Measurements from ENCODE around the gene STBD1.
"Not testable (repeated sequence)": the region's sequence is repeated elsewhere in the genome, so short reads cannot be mapped to it uniquely, and the experiment has no call there.

Gene STBD1

DNA sequence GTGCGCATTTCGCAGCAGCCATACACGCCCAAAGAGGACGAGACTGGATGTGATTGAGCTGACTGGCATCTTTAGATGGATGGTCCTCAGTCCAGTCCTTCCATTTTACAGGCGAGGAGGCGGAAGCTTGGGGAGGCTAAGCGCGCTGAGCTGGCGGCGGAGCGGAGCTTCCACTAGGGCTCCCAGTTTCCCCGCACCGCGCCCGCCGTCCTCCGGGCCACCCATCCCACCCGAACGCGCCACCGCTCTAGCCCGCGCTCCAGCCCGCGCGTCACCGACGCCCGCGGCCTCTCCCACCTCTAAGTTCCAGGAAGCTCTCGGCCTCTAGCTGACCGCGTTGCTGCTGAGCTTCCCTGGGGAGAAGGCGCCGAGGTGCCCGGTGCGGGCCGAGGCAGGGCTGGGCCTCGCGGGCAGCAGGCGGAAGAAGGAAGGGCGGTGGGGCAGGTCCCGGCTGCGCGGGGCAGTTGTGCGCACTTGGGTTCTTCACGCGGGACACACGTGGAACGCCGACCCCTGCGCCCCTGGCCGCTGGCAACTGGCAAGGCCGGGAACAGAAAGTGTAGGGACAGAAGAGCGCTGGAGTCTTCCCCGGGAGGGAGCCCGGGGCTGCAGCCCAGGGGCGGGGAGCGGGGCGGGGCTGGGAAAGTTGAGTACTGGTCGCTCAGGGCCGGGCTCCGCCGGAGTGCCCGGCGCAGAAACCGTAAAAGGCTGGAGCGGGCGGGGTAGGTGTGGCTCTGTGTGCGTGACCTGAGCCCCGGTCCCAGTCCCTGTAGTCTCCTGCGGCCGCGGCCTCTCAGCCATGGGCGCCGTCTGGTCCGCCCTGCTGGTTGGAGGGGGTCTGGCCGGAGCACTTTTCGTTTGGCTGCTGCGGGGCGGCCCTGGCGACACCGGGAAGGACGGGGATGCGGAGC lies at the start of gene STBD1:
Gene STBD1, plus strand, starts transcription at position 763 of the 911 bp plus-strand sequence. Its CDS starts 37 bp downstream, at position 800.
- in situ Hi-C loops (cut with HindIII; ENCODE audit: low sequenced_read_pairs): no loop called here

DNA sequence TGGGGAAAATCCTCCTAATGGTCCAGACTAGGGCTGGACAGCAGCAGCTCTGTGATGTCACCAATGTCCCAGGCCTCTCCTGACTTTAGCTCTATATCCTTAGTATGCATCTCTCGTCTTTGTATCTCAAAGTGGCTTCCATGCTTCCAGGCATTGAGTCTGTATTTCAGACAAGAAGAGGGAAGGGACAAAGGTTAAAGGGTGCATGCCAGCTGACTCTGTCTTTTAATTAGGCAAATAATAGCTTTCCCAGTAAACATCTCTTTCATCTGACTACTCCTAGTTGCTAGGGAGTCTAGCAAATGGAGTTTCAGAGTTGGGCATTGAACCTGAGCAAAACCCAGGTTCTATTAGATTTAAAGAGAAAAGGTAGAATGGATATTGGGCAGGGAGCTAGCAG lies 49.6 kb upstream of the STBD1 start:
- in situ Hi-C loops (cut with HindIII; ENCODE audit: low sequenced_read_pairs): no loop called here

DNA sequence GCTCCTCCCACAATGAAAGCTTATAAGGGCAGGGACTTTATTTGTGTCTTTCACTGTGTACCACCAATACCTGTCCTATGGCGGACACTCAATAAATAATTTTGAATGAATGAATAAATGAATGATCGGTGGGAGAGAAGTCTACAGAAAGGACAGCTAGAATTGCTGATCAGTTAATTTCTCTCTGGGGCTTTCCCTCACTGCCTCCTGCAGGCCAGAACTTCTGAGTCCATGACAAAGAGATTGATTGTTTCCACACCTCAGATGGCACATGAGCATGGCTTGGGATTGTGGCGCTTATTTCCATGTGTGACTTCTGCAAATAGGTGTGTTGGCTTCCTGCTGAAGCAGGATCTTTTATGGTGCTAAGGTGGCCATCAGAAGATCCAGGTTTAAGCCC lies 48.7 kb upstream of the STBD1 start:
- in situ Hi-C loops (cut with HindIII; ENCODE audit: low sequenced_read_pairs): no loop called here

DNA sequence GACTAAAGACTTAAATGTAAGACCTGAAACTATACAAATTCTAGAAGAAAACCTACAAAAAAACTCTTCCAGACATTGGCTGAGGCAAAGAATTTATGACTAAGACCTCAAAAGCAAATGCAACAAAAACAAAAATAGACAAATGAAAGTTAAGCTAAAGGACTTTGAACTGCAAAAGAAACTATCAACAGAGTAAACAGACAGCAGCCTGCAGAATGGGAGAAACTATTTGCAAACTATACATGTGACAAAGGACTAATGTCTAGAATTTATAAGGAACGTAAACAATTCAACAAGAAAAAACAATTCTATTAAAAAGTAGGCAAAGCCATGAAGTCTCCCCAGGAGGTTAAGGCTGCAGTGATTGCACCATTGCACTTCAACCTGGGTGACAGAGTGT lies 46.0 kb upstream of the STBD1 start:
- in situ Hi-C loops (cut with HindIII; ENCODE audit: low sequenced_read_pairs): no loop called here

DNA sequence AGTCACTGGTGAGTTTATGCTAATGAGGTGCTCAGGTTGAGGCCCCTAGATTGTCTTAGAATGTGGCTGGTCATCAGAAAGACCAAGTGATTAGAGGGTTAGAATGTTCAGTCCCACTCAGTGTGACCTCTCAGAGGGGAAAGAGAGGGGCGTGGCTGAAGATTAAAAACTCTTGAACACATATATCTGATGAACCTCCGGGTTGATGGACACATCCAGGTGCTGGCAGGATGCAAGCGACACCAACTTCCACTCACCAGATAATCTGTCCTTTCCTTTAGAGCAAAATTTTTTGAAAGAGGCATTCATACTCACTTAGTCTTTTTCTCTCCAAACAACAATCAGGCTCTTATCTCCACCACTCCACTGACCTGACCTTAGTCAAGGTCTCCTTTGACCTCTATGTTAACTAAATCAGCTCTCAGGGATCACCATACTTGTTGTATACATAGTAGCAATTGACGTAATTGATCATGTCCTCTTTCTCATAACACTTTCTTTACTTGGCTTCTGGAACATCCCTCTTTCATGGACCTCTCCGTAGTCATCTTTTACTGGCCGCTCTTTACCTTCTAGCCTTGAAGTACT lies 40.8 kb upstream of the STBD1 start:
- in situ Hi-C loops (cut with HindIII; ENCODE audit: low sequenced_read_pairs): no loop called here

DNA sequence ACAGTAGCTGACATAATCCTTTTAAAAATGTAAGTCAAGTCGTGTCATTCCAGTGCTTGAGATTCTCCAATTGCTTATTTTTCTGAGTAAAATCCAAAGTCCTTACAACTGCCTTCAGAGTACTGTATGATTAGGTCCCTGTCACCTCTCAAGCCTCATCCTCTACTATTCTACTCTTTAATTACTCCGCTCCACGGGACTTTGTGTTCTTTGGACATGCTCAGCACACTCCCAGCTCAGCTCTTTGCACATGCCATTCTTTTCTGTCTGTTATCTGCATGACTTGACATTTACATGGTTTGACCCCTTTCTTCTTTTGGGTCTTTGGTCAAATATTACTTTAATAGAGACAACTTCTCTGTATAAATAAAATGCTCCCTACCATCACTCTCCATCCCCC lies 39.9 kb upstream of the STBD1 start:
- in situ Hi-C loops (cut with HindIII; ENCODE audit: low sequenced_read_pairs): no loop called here

DNA sequence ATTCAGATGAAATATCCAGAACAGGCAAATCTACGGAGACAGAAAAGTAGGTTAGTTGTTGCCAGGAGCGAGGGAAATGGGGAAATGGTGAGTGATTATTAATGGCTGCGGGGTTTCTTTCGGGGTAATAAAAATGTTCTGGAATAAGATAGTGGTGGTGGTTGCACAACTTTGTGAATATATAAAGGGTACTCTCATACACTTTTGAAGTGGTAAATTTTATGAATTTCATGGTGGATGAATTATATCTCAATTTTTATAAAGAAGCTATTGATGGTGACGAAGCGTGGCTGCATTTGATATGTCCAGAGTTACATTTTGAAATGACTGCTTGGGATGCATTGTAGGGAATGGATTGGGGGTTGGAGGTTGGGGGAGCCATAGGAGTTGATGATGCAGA lies 38.7 kb upstream of the STBD1 start:
- in situ Hi-C loops (cut with HindIII; ENCODE audit: low sequenced_read_pairs): no loop called here

DNA sequence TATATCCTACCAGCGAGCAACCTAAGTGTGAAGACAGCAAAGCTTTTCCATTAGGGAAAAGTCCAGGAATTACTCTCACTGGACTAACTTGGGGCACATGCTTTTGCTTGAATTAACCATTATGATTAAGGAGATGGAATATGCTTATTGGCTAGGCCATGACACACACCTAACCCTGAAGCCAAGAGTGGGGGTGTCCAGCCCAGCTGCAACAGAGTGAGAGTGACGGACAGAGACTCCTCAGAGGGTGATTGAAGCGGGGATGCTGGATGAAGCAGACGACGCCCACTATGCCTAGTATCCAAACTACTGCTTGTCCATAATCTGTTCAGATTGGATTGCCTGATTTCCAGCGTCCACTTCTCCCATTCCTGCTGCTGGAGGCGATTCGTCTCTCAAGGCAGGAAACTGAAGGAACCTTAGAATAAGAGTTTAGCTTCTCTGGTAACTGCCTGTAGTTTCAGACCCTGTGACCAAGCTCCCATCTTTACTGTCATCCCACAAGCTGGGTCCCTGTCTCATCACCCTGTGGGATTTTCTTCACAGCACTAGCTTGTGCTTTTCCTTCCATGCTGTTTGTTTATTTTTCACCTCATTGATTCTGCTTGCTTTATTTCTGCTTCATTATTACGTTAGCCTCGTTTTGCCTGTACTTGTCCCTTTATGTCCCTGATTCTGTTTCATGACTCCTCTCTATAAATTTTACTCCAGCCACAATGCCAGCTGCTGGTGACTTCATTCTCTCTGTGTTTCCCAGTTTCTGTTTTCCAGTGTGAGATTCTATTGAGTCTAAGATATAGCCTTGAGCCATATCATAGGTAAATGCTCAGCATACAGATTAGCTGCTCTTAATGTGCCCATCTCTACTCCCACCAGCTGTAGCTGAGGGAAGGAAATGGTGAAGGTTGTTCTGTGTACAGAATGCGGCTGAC lies 36.0 kb upstream of the STBD1 start:
- in situ Hi-C loops (cut with HindIII; ENCODE audit: low sequenced_read_pairs): no loop called here

DNA sequence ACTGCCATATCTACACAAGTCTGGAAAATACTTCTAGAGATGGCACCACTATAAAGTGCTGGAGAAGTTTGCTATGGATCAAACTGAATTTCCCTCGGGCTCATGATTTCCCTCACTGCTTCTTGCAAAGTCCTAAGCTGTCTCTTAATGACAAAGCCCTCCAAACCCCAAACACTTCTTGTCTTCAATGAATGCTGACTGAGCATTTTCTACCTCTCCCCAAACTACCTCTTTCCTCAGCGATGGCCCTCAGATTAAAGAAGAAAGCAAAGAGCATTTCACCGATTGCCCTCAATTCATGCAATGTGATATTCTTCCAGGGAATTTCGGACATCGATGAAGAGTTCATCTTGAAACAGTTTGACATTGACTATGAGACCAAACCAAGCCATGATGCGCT lies 35.3 kb upstream of the STBD1 start:
- in situ Hi-C loops (cut with HindIII; ENCODE audit: low sequenced_read_pairs): no loop called here

DNA sequence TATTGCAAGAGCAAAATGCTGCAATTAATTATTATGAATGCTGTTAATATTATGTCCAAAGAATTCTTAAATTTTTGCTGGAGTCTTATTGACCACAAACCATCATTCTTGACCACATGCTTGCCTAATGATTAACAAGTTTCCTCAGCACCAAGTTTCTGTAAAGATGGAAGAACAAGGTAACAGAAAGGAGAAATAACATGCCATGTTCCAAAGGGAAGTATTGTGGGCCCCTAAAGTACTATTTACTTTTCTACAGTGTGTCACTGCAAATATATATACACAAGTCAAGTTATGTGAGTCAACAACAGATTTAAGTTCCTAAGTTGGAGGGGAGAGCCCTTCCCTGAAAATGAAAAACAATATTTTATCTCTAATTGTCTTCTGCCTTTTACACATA lies 34.5 kb upstream of the STBD1 start:
- in situ Hi-C loops (cut with HindIII; ENCODE audit: low sequenced_read_pairs): no loop called here

DNA sequence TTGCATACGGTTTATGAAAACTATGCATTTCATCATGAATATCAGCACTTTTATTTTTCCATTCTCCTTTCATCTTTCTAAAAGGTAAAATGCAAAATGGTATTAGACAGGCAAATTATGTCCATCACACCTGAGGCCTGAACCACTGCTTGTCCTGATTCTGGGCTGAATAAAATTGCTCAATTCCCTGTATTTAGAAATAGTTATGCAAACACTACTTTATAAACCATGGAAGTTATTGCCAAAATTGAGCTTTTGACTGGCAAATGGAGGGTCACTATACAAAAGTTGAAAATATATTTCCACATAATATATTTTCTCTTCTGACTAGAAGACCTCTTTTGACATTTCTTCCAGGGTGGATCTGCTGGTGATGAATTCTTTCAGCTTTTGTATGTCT lies 34.0 kb upstream of the STBD1 start:
- in situ Hi-C loops (cut with HindIII; ENCODE audit: low sequenced_read_pairs): no loop called here

DNA sequence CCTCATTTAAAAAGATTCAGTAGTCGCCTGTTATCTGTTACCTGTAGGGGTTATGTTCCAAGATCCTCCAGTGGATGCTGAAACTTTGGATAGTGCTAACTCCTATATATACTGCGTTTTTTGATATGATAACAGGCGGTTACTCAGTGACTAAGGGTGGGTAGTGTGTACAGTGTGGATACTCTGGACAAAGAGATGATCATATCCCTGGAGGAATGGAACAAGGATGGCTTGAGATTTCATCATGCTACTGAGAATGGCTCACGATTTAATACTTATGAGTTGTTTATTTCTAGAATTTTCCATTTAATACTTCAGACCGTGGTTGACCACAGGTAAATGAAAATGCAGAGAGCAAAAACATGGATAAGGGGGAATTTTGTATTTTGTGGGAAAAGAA lies 33.5 kb upstream of the STBD1 start:
- in situ Hi-C loops (cut with HindIII; ENCODE audit: low sequenced_read_pairs): no loop called here

DNA sequence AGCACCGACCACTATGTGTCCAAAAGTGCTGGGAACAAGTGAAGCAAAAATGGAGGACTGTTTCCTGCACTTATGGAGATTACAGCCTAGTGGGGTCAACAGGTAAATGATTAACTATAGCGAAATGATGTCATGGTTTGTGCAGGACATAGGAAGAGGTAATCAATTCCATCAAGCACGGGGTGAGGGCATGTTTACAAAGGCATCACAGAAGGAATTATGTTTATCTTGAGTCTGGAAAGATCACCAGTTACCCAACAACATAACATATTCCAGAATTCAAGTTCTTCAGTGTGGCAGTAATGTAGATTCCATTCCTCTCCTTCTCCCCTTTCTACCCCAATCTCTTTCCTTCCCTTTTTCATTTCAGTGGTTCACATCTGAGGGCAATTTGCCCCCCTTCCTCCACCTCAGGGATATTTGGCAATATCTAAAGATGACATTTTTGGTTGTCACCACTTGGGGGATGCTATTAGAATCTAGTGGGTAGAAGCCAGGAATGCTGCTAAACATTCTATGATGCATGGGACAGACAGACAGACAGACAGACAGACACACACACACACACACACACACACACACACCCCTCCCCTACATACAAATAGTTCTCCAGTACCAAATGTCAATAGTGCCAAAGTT lies 30.9 kb upstream of the STBD1 start:
- in situ Hi-C loops (cut with HindIII; ENCODE audit: low sequenced_read_pairs): no loop called here

DNA sequence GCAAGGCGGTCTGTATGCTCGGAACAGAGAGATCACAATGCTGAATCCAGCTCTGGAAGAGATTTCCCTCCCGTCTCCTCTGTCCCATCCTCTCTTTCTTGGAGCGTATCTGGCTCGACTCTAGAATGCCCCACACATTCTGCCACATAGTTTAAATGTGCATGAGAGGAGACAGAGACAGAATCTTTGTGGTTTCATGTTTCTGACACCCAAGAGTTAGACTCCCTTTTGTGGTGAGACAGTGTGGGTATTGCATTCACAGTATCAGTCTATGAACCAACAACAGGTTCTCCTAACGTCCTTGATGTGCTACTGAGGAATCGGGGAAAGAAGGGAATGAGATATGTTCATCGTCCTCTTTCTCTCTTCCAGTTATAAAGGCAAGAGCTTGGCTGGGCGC lies 29.7 kb upstream of the STBD1 start:
- in situ Hi-C loops (cut with HindIII; ENCODE audit: low sequenced_read_pairs): no loop called here

DNA sequence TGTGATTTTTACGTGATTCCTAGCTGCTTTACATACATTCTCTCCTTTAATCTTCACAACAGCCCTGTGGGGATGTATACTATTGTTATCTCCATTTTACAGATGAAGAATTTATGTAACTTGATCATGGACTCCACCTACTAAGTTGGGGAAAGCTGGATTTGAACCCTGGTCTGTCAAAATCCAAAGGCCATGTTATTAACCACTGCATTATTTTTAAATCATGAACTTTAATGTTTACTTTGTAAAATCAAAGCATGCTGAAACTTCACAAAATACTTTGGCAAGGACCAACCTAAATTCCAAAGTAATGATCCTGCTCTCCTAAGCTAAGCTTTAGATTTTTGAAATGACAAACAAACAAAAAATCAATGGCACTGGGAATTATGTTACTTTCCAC lies 28.9 kb upstream of the STBD1 start:
- in situ Hi-C loops (cut with HindIII; ENCODE audit: low sequenced_read_pairs): no loop called here

DNA sequence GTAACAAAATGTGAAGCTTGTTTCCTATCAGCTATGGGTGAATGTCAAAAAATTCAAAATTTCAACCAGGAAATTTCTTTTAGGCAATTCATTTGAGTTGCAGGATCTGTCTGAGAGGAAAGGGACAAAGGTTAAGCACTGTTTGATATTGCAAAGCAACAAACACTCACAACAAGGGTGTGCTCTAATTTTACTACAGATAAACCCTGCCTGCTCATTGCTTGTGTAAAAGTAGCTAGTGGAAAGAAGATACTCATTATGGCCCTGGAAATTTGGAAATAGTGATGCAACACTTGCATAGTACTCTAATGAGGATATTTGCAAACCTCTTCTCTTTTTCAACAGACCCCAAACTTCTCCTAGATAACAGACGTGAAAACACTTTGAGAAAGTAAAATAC lies 27.9 kb upstream of the STBD1 start:
- in situ Hi-C loops (cut with HindIII; ENCODE audit: low sequenced_read_pairs): no loop called here

DNA sequence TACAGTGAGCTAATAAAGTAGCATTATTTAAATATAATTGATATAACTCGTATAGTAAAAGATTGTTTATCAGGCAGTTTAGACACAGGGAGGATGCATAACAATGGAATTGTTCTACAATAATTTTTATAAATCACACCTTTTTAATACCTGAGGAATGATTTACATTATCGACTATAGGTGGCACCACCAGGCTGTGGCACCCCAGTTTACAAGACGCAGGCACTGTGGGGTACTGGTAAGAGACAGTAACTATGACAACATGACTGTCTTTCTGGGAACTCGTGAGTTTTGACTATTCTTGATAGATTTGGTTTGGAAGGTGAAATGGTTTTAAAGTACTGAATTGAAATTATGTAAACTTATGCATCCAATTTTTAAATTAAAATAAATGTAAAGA lies 27.1 kb upstream of the STBD1 start:
- in situ Hi-C loops (cut with HindIII; ENCODE audit: low sequenced_read_pairs): no loop called here

DNA sequence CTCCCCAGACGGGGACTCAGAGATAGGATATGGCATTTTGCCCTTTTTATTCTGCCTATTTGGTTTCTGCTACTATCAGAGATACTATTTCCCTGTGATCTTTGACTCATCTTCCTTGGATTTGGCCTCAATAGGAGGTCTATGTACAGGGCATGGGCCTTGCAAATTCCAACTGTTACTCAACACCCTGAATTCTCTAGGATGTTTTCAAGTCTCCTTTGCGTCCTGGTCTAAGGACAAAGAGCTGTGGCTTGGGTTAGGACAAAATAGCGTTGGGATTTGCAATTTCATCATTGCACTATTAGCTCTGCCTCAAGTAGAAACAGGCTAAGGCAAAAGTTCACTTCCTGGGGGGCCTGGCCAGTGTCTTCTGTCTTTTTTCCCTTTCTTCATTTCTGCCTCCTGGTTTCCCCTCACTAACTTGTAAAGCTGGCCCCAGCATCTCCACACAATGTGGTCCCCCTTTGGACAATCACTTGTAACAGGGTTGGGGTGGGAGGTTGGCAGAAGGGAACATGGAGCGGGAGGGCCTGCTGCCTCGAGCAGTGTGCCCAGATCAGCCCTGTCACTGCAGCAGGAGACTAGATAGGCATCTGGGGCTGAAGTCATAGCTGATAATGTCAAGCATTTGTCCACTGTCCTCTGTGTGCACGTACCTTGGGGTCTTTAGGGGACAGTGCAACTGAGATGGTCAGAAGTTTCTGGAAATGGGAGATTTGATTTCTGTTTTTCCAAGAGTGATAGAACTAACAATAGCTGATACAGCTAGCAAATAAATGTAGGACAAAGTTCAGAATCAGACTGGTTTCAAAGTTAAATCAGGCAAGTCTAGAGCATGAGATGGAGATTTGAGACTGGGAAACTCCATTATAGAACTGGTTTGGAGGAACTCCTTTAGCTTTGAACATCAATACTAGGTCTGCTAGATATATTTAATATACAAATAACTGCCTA lies 25.8 kb upstream of the STBD1 start:
- in situ Hi-C loops (cut with HindIII; ENCODE audit: low sequenced_read_pairs): no loop called here

DNA sequence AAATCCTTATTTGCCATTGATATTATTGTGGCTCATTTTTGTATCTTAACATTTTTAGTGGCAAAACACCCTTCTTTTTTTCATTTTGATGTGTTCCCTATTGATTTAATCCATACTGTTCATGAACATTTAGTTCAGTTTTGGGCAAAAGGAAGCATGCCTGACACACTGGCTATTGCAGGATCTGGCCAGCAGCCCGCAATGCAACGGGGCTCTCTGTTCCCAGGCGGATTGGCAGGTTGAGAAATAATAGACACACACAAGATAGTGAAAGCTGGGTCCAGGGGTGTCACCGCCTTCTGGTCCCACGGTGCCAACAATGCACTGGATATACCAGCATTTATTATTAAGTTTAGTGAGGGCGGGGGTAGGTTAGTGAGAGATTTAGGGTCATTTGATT lies 24.9 kb upstream of the STBD1 start:
- in situ Hi-C loops (cut with HindIII; ENCODE audit: low sequenced_read_pairs): not testable (repeated sequence)

Data from endothelial cell of hepatic sinusoid (primary cell).